GM19099 (cell line): ENCODE data around the gene ANKRD31.

Experiments
- POLR2A ChIP-seq: IDR thresholded peaks from 3 replicates; pipeline ENCODE4 v1.6.1; 2011; ENCODE audit warnings: low read depth; ENCODE audit not compliant: insufficient read length; ENCODE audit errors: extremely low read depth

ANKRD31 gene

GRCh38 chr5:75243510-75243909, 6.8 kb upstream of the ANKRD31 start:
- no peak for TF ChIP-seq POLR2A

- no peak for TF ChIP-seq POLR2A
These were observed 6.4 kb upstream of the ANKRD31 start for GRCh38 chr5:75243100-75243499.

GRCh38 chr5:75242067-75242466, 5.4 kb upstream of the ANKRD31 start:
- no peak for TF ChIP-seq POLR2A

GRCh38 chr5:75239681-75240080, 3.0 kb upstream of the ANKRD31 start:
- no peak for TF ChIP-seq POLR2A

GRCh38 chr5:75235711-75236110, 967 bp downstream of the ANKRD31 start:
- TF ChIP-seq POLR2A = no peak

- TF ChIP-seq POLR2A = no peak
These were observed 2.4 kb downstream of the ANKRD31 start for GRCh38 chr5:75234251-75234650.

GRCh38 chr5:75226916-75227315, 9.8 kb downstream of the ANKRD31 start:
- no peak for TF ChIP-seq POLR2A

GRCh38 chr5:75225506-75225905, 11.2 kb downstream of the ANKRD31 start:
- TF ChIP-seq POLR2A = no peak

- no peak for TF ChIP-seq POLR2A
These were observed 21.8 kb downstream of the ANKRD31 start for GRCh38 chr5:75214928-75215327.

GRCh38 chr5:75214409-75214808, 22.3 kb downstream of the ANKRD31 start:
- TF ChIP-seq POLR2A = no peak

GRCh38 chr5:75203604-75204003, 33.1 kb downstream of the ANKRD31 start:
- no peak for TF ChIP-seq POLR2A

- no peak for TF ChIP-seq POLR2A
These were observed 33.7 kb downstream of the ANKRD31 start for GRCh38 chr5:75202935-75203334.

GRCh38 chr5:75200776-75201175, 35.9 kb downstream of the ANKRD31 start:
- TF ChIP-seq POLR2A = no peak

- no peak for TF ChIP-seq POLR2A
These were observed 36.7 kb downstream of the ANKRD31 start for GRCh38 chr5:75199946-75200345.

GRCh38 chr5:75199071-75199470, 37.6 kb downstream of the ANKRD31 start:
- no peak for TF ChIP-seq POLR2A

- no peak for TF ChIP-seq POLR2A
These were observed 38.9 kb downstream of the ANKRD31 start for GRCh38 chr5:75197745-75198144.

- TF ChIP-seq POLR2A = no peak
These were observed 43.9 kb downstream of the ANKRD31 start for GRCh38 chr5:75192804-75193203.
